Liver (tissue), 3 donors: ENCODE measurements around the gene CFAP100.

ENCODE experiments used
- ATF3 ChIP-seq: IDR thresholded peaks from 2 replicates; pipeline ENCODE4 v1.6.1; 2016; ENCODE audit warnings: antibody characterized with exemption
- GABPA ChIP-seq, 2 donors: IDR thresholded peaks in 1 of 2; conservative IDR thresholded peaks in 1 of 2; 2 replicates each; pipeline ENCODE4 v1.6.1; 2016; ENCODE audit warnings: antibody characterized with exemption in 2 of 2, mild to moderate bottlenecking in 1 of 2, moderate library complexity in 1 of 2
- HNF4A ChIP-seq, 2 donors: conservative IDR thresholded peaks; 2 replicates each; pipeline ENCODE4 v1.6.1; 2016; ENCODE audit warnings: antibody characterized with exemption in 2 of 2, mild to moderate bottlenecking in 2 of 2
- MAX ChIP-seq: IDR thresholded peaks from 2 replicates; pipeline ENCODE4 v1.6.1; 2016; ENCODE audit warnings: antibody characterized with exemption
- NR2F2 ChIP-seq: IDR thresholded peaks from 2 replicates; pipeline ENCODE4 v1.6.1; 2016; ENCODE audit warnings: antibody characterized with exemption
- RAD21 ChIP-seq, 2 donors: IDR thresholded peaks; 2 replicates each; pipeline ENCODE4 v1.6.1; 2016; ENCODE audit warnings: antibody characterized with exemption in 2 of 2, mild to moderate bottlenecking in 2 of 2
- SP1 ChIP-seq: IDR thresholded peaks from 2 replicates; pipeline ENCODE4 v1.6.1; 2018; ENCODE audit warnings: antibody characterized with exemption, mild to moderate bottlenecking
- TAF1 ChIP-seq: conservative IDR thresholded peaks from 2 replicates; pipeline ENCODE4 v1.6.1; 2016; ENCODE audit warnings: antibody characterized with exemption, mild to moderate bottlenecking
- YY1 ChIP-seq: IDR thresholded peaks from 2 replicates; pipeline ENCODE4 v1.6.1; 2016; ENCODE audit warnings: antibody characterized with exemption, mild to moderate bottlenecking
- ZBTB33 ChIP-seq: IDR thresholded peaks from 2 replicates; pipeline ENCODE4 v1.6.1; 2016; ENCODE audit warnings: antibody characterized with exemption
- TF ChIP-seq, protein P1 (sequence below): fragments of 150-350 bp; IDR thresholded peaks from 2 replicates; pipeline ENCODE4 v1.5.1; 2017; ENCODE audit warnings: improper control_type of control experiment, low read depth, low read length; ENCODE audit not compliant: missing input control
- TF ChIP-seq, protein P2 (sequence below): IDR thresholded peaks from 2 replicates; pipeline ENCODE4 v1.6.1; 2016; ENCODE audit warnings: antibody characterized with exemption, mild to moderate bottlenecking
- donor health status: healthy.
- donor health status: healthy.

DNA sequence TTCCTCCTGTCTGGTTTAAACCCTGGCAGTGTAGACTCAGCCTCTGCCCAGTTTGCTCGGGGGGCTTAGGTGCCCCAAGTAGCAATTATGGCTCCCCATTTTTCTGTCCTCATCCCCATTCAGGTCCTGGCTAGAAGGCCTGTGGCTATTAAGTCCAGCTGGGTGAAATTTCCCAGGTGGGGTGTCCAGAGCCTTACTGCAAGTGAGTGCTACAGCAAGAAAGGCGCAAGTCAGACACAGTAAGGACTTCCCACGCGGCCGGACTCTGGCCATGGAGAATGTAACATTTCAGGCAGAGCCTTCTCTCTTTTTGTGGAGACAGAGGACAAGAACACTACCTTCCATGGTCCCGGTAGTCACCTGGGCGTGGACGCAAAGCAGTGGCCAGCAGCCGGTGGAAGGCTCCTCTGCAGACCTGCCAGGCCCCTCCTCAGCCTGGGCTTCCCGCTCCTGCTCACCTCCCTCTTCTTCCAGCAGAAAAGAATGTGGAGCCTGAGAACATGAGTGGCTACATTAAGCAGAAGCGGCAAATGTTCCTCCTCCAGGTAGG lies 23.3 kb downstream of the CFAP100 start:
- no peak for TF ChIP-seq ATF3
- TF ChIP-seq, protein P1, sequence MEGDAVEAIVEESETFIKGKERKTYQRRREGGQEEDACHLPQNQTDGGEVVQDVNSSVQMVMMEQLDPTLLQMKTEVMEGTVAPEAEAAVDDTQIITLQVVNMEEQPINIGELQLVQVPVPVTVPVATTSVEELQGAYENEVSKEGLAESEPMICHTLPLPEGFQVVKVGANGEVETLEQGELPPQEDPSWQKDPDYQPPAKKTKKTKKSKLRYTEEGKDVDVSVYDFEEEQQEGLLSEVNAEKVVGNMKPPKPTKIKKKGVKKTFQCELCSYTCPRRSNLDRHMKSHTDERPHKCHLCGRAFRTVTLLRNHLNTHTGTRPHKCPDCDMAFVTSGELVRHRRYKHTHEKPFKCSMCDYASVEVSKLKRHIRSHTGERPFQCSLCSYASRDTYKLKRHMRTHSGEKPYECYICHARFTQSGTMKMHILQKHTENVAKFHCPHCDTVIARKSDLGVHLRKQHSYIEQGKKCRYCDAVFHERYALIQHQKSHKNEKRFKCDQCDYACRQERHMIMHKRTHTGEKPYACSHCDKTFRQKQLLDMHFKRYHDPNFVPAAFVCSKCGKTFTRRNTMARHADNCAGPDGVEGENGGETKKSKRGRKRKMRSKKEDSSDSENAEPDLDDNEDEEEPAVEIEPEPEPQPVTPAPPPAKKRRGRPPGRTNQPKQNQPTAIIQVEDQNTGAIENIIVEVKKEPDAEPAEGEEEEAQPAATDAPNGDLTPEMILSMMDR, result no peak
- no peak for TF ChIP-seq MAX
- no peak for TF ChIP-seq YY1
- no peak for TF ChIP-seq NR2F2
- TF ChIP-seq, protein P2, sequence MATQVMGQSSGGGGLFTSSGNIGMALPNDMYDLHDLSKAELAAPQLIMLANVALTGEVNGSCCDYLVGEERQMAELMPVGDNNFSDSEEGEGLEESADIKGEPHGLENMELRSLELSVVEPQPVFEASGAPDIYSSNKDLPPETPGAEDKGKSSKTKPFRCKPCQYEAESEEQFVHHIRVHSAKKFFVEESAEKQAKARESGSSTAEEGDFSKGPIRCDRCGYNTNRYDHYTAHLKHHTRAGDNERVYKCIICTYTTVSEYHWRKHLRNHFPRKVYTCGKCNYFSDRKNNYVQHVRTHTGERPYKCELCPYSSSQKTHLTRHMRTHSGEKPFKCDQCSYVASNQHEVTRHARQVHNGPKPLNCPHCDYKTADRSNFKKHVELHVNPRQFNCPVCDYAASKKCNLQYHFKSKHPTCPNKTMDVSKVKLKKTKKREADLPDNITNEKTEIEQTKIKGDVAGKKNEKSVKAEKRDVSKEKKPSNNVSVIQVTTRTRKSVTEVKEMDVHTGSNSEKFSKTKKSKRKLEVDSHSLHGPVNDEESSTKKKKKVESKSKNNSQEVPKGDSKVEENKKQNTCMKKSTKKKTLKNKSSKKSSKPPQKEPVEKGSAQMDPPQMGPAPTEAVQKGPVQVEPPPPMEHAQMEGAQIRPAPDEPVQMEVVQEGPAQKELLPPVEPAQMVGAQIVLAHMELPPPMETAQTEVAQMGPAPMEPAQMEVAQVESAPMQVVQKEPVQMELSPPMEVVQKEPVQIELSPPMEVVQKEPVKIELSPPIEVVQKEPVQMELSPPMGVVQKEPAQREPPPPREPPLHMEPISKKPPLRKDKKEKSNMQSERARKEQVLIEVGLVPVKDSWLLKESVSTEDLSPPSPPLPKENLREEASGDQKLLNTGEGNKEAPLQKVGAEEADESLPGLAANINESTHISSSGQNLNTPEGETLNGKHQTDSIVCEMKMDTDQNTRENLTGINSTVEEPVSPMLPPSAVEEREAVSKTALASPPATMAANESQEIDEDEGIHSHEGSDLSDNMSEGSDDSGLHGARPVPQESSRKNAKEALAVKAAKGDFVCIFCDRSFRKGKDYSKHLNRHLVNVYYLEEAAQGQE, result no peak
- no peak for TF ChIP-seq SP1
- TF ChIP-seq TAF1, result no peak
- TF ChIP-seq HNF4A (conservative IDR thresholded peaks at IDR 0.05), result no peak
- TF ChIP-seq GABPA (IDR thresholded peaks at IDR 0.05 in 1 of 2, conservative IDR thresholded peaks at IDR 0.05 in 1 of 2), result no peak
- TF ChIP-seq ZBTB33, result no peak
- TF ChIP-seq RAD21 (IDR thresholded peaks at IDR 0.05), result no peak
